HG03575 (cell line): Measurements from ENCODE around the gene EPG5.
"Not testable (repeated sequence)": the region's sequence is repeated elsewhere in the genome, so short reads cannot be mapped to it uniquely, and the experiment has no call there.

Source experiments
- ATAC-seq: cut with Tn5 transposase; IDR thresholded peaks from one replicate; pipeline ENCODE4 v1.9.1; 2021; ENCODE audit not compliant: unreplicated experiment, insufficient number of reproducible peaks, low FRiP score; ENCODE audit errors: extremely low read depth

The EPG5 gene

GRCh38 chr18:45850021-45850420 is 117.1 kb downstream of the EPG5 start:
- ATAC-seq: no peak

GRCh38 chr18:45849529-45849928 is 117.6 kb downstream of the EPG5 start:
- no peak for ATAC-seq

GRCh38 chr18:45848643-45849042 is 118.5 kb downstream of the EPG5 start:
- ATAC-seq: not testable (repeated sequence)

GRCh38 chr18:45847119-45847518 is 120.0 kb downstream of the EPG5 start:
- no peak for ATAC-seq

- no peak for ATAC-seq
Observed at GRCh38 chr18:45845410-45845809, 121.7 kb downstream of the EPG5 start.

GRCh38 chr18:45844938-45845337 is 122.2 kb downstream of the EPG5 start:
- ATAC-seq: no peak

GRCh38 chr18:45843019-45843418 is 124.1 kb downstream of the EPG5 start:
- ATAC-seq: no peak

- ATAC-seq: no peak
Observed at GRCh38 chr18:45841765-45842442, 125.2 kb downstream of the EPG5 start.

- no peak for ATAC-seq
Observed at GRCh38 chr18:45841060-45841764, 125.9 kb downstream of the EPG5 start.

- ATAC-seq: no peak
Observed at GRCh38 chr18:45839414-45840395, 127.4 kb downstream of the EPG5 start.

GRCh38 chr18:45838302-45839070 is 128.6 kb downstream of the EPG5 start:
- no peak for ATAC-seq

GRCh38 chr18:45837283-45838070 is 129.7 kb downstream of the EPG5 start:
- no peak for ATAC-seq

GRCh38 chr18:45836242-45837205 is 130.6 kb downstream of the EPG5 start:
- no peak for ATAC-seq

- no peak for ATAC-seq
Observed at GRCh38 chr18:45835057-45835636, 132.0 kb downstream of the EPG5 start.

GRCh38 chr18:45834306-45834705 is 132.8 kb downstream of the EPG5 start:
- ATAC-seq: no peak

- ATAC-seq: no peak
Observed at GRCh38 chr18:45833846-45834245, 133.3 kb downstream of the EPG5 start.

GRCh38 chr18:45830917-45831316 is 136.2 kb downstream of the EPG5 start:
- ATAC-seq: no peak
